ENCODE measurements around the gene FYN.
"Not testable (repeated sequence)": the region's sequence is repeated elsewhere in the genome, so short reads cannot be mapped to it uniquely, and the experiment has no call there.

Gene FYN

DNA sequence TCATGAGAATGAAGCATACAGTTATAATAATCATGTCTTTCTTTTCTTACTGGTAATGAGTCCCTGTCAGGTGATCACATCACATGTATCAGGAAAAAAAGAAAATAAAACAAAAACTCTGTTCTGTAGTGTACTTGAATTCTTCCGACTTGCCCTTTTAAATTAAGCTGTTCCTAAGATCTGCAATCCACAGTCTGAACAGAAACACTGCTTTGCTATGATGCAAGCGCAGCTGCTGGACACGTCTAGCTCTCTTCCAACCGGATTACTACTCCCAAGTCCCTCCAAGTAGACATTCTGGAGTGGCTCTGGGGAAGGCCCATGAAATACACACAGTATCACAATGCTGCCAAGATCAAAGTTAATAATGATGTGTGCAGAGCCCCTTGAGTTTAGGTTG lies 83.7 kb downstream of the FYN start:
- DNase-seq: no peak

DNA sequence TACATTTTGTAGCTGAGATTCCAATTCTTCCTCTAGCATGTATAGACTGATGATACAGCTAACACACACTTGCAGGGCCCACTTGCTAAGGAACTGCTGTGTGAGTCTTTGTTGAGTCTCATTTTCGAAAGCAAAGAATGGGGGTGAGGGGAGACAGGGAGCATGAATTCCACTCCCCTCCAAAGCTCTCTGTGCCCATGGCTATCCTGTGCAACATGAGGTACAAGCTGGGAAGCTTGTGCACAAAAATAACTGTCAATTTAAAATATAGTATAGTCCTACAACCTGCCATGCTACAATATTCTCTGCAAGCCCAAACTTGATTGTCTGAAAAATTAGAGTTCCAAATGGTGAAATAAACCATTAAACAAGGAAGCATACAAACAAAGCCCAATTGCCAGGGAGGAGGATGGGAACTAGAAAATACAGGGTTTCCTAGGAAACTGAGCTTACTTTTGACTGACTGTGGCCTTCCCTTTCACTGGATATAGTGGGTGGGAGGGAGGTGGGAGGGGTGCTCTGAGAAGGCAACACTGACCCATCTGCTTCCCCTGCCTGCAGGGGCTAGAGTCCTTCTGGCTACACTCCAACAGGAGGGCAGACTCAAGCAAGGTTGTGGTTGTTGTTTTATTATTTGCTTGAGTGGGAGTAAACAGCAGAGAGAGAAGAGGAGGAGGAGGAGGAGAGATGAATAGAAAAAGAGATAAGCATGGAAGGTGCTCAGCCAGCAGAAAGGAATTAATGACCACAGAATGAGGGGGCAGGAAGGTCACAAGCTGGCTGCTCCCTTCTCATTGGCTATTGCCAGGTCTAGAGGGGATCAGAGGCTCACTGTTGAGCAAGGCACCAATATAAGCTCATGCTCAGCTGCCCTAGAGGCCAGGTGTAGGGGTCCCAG lies 84.6 kb downstream of the FYN start:
- DNase-seq: no peak

DNA sequence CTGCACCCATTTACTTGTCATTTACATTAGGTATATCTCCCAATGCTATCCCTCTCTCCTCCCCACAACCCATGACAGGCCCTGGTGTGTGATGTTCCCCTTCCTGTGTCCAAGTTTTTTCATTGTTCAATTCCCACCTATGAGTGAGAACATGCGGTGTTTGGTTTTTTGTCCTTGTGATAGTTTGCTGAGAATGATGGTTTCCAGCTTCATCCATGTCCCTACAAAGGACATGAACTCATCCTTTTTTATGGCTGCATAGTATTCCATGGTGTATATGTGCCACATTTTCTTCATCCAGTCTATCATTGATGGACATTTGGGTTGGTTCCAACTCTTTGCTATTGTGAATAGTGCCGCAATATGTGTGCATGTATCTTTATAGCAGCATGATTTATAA lies 87.1 kb downstream of the FYN start:
- not testable (repeated sequence) for DNase-seq

DNA sequence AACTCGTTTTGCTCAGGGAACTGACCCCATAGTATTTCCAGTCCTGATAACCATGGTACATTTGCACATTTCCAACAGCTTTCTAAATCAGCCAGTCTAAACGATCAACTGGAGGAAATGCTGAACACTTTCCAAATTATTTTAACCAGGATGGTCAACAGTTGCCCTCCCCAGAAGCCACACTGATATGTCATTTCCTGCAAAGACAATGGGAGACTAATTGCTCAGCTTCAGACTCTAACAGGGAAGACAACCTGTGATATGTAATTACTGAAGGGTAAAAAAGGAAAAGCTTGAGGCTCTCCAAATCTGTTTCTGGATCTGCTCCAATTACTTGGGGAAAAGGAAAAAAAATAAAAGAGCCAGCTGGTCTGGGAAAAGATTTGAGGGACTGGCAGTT lies 88.8 kb downstream of the FYN start:
- peak in 1 of 14 donors; percentile 85 for DNase-seq

DNA sequence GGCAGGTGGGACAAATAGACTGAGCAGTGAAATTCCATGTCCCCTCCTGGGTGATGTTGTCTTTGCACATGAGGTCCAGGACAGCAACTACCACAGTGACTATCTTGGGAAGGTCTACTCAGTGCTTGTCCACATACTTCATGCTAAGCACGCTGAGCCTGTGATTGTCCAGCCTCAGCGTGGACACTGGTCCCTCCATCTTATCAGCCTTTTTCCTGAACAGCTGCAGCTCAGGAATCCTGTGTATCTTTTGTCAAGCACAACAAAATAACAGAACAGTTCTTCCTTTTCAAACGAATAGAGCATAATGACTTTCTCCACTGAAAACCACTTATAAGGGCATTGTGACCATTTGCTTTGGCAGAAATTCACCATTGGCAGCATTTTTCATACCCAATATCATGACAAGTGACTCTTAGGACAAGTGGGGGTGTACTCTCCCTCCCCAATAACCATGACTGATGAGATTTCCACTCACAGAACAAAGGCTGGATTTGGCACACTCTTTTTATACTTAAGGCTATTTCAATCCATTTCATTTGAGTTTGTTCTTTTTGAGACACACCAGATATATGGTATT lies 90.3 kb downstream of the FYN start:
- no peak for DNase-seq

DNA sequence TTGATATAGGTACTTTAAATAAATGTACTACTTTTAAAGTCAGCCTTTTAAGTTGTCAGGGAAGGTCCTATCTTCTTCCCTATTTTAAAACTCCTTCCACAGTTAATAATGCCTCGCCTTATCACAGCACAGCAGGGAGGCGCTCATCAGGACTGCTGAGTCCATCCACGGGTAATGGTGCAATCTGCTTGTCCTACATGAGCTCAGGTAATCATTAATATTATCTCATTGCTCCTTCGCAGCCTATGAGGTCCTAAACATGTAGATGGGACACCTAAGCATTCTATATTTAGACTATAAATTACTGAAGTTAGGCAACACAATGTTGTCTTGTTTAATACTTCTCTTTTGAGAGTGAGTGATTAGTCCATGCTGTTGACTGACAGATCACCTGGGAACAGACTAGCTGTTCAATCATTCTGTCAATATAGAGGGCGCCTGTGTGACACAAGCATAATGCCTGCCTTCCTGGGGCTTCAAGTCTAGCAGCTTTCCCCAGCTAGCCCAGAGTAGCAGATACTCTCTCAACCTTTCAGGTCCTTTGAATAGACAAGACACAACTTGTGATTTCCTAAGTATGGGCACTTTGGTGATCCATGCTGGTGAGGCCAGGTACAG lies 91.0 kb downstream of the FYN start:
- DNase-seq: no peak

DNA sequence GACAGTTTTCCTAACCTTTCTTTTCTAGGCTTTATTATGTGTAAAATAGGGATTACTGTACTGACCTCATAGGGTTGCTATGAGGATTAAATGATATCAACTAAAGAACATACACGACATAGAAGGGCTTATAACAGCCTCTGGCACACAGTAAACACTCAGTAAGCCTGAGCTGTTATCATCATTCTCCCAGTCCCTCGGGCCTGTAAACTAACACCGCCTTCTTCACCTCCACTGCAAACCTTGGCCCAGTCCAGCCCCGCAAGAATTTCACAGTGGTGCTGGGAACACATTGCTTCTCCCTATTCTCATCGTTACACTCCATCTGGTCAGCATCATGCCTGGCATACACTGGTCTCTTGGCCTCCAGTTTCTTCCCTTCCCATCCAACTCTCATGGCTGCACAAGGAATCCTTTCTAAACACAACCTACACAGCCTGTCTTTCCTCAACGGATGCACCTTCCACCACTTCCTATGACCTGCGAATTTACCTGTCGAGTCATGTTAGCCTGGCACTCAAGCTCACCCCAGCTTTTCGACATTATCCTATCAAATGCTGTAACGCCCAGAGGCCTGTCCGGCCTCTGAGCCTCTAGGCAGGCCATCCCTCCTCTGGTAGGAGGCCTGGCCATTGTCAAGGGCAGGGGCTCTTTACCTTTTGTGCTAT lies 92.1 kb downstream of the FYN start:
- peak in 1 of 14 donors; percentile 50 for DNase-seq

DNA sequence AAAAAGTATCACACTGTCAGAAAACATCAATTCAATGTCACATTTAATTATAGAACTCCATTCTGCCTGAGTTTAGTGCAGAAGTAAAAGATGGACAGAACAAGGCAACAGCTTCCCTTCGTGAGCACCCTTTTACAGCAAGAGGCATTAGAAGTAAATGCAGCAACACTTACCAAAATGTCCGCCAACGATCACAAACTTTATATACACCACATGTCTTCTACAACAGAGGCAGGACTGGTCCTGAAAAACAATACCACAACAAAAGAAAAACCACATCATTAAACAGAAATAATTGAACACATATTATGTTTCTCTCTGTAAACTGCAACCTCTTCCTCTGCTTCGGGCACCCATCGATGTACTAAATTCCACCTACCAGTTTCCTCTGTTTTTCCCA lies 92.9 kb downstream of the FYN start:
- no peak for DNase-seq

DNA sequence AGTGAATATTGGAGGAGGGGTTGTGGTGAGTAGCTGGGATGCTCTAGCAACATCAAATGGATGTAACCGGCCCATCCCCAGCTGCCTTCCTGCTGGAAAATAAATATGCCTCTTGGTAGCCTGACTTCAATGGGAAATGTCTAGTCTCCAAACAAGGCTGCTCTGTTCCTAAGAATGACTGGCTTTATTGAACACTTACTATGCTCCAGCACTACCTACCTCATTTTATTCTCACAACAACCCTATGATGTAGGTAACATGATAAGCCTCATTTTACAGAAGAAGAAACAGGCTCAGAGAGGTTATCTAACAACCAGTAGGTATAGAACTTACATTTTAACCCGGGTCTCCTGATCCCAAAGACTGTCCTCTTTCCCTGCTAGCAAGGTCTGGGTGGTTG lies 93.6 kb downstream of the FYN start:
- no peak for DNase-seq

DNA sequence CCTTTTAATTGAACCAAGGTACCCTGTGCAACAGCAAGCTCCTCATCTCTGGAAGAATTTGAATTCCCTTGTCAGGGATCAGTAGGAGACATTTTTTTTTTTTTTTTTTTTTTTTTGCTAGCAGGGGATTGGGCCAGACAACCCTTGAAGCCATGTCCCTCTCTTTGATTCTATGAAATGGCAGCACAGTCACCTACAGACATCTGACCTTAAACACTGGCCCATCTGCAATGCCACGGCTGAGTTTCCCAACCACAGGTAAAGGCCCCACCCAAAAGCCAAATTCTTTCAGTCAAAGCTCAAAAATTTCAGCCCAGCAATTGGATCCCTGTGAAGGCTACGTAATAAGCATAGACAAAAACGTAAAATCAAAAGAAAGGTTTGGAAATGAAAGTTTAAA lies 94.2 kb downstream of the FYN start:
- DNase-seq: no peak

DNA sequence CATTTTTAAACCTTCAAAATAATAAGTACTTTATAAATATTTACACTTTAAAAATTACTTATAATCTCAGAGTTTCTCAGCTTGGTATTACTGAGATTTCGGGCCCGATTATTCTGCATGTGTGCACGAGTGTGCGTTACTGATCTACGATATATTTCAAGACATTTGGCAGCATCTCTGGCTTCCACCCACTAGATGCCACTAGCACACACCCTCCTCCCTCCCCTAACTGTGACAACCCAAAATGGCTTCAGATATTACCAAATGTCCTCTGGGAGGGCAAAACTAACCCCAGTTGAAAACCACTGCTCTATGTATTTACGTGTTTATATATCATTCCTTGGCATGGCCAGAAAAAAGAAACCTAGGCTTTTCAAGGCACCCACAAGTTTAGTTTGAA lies 95.9 kb downstream of the FYN start:
- DNase-seq: no peak

DNA sequence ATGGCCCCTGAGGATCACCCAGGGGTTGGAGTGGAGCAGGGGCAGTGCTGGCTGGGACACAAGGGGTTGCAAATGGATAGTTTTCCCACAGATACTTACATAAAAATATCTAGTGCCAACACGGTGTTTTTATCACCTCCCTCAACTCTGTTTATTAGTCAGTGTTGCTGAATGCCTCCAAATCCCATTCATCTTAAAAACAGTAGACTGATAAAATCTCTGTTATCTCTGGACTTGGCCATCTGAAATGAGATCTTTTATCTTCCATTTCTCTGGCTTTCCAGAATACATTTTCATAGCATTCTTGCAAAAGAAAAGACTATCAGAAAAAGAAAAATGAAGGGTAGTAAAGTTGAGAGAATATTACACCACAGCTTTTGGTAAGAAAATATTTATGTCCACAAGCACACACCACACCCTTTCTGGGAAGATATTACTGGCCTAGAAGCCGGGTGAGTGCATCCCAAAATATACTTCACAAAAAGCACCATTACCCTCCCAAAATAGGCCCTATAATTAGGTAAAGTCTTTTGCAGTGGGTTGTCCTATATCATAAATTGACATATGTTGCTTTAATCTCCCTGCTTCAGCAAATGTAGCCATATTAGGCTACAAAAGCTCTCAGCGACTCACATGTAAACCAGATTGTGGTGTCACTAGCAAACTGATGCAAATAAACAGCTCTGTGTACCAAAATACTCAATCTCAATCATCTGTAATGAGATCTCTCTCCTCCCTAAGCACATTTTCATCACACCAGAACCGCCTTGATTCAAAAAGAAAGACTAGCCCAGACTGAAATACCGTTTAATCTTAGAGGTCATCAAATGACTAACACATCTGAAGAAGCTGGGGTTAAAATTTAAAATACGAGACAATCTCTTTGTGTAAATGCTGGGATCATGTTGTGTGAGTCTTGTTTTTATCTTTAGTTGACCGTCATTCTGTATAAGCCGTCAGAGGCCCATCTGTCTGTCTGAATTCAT lies 96.7 kb downstream of the FYN start:
- DNase-seq: no peak

DNA sequence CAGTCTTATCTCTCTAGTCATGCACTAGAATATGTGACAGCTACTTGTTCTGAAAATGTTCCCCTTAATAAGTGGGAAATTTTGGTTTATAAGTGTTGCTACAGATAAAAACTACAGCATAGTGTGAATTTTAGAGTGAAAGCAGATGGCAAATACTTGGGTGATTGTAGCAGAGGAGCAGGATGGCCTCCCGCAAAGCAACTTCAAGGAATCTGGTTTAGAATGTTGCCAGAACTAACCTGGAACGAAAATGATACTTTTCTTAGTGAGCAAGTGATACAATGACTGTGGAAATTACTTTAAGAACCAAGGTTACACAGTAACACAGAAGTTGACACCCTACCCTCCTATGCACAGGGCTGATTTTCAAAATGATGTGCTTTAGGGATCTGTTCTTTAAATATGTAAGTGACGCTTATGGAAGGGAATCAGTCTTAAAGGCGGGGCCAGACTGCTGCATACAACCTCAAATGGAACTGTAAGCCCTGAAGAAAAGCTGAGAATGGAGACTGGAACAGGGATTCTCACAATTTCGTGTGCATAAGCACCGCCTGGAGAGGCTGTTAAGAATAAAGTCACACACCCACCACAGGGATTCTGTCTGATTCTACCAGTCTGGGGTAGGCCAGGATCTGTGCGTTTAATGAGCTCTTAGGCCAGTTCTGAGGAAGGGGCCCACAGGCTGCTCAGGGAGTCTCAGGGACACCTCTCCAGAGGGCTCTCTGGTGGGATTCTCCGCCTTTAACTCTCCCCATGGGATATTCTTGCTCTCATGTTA lies 97.9 kb downstream of the FYN start:
- no peak for DNase-seq

DNA sequence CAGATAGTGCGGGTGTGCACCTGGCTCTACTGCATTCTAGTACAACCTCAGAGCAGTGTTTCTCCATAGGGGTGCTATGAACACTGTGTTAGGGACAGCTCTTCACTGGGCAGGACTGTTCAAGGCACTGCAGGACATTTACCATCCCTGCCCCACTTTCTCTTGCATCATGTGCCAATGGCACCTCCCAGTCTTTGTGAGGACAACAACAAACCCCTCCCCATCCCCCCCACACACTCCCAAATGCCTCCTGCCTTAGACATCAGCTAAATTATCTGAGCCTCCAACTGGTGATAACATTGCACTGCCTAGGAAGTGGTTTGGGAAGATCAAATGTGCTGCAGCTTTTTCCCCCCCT lies 98.9 kb downstream of the FYN start:
- DNase-seq: peak in 1 of 14 donors; percentile 12

DNA sequence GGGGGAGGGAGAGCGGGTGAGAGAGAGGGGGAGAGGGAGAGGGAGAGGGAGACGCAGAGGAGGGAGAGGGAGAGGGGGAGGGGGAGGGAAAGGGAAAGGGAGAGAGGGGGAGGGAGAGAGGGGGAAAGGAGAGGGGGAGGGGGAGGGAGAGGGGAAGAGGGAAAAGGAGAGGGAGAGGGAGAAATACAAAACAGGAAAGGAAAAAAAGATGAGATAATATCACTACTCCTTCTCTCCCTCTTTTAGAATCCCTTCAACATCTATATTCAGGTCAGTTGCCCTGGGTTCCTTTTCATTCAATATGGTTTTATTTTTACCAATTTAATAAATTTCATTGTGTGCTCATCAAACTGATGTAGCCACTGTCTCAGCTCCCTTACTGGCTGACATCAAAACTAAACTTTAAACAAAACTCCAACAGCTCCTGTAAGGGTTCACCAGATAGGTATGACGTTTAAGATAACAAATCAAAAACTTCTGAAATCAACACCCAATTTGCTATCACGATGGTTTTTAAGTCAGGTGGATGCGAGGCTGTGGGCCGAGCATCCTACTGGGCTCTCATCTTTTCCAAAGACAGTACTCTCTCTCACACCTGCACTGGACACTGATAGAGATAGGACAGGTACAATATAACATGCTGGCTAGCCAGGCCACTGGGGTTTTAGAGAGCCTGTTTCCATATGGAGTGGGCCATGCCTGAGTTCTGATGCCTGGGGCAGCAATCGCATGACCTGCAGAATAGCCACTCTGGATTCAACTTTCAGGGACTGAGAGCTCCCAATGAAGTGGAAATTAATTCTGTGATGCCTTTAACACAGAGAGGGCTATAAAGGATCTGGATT lies 99.5 kb downstream of the FYN start:
- no peak for DNase-seq

DNA sequence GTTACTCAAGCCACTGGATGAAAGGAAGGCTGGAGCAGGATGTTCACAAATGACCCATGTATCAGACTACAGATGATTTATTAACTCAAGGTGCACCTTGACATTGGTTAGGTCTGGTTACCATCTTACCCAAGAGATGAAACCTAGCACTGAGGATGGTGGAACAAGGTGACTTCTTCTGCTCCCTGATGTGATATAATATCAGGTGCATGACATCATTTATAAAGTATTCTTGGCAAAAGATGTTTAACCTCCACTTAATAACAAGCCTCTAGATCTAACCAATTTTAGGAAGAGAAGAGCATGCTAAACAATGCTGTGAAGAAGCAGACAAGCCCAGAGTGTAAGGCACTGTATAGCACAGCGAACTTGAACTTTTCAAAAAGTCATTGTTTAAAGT lies 100.9 kb downstream of the FYN start:
- DNase-seq: no peak

DNA sequence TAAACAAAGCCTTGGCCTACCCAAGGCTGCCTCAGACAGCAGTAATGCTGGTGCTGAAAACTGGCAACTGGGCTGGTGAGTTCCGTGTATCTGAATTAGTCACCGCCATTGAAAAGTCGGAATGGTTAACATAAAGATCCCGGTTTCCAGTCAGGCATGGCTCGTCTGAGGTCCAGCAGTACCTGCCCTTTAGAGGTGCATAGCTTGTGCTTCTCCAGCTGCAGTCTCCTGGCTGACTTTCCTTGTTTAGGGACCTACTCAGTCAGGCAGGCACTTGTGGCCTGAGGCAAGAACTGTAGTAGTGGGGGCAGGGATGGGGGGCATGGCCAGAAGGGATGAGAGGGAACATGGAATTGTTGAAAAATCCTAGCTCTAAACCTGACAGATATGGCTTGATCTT lies 101.6 kb downstream of the FYN start:
- no peak for DNase-seq

DNA sequence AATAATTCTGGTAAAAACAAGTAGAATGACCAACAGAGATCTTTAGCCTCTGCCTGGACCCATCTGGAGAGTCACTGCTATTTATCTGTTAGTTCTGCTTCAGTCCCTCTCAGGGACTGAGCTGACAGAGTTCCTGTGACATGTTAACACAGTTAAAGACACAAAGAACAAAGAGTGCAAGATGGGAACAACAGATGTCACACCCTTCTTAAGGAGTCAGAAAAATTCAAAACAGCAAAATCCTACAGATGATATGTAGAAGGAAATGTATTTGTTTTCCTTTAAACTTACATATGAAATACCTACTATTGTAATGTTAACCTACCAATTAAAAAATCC lies 102.2 kb downstream of the FYN start:
- DNase-seq: no peak

DNA sequence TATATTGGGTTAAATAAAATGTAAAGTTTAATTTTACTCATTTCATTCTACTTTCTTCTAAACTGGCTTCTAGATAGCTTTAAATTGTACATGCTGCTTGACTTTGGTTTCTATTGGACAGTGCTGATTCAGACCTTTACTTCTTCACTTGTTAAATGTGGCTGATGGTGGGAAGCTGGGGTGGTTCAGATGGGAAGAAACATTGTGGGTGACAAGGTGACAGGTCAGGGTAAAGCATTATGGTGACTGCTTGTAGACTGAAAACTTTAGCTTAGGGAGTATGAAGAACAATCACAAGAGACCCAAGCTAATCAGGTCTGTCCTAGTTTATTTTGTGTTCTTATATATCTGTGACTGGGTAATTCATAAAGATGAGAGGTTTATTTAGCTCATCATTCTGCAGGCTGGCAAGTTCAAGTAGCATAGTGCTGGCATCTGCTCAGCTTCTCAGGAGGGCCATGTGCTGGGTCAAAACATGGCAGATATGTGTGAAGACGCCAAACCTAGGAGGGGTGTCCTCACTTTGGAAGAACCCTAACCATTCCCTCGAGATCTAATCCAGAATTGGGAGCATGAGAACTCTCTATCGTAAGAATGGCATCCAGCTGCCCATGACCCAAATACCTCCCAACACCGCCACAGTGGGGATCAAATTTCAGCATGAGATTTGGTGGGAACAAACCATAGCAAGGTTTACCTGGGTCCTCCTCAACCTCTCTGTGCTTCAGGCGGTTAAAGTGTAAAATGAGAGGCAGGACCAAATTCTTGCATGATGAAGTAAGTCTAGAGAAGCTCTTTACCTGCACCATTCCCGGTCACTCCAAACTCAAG lies 102.8 kb downstream of the FYN start:
- DNase-seq: no peak

Data from C1 segment of cervical spinal cord (tissue), 14 donors.